WERI-Rb-1 (cell line): Measurements from ENCODE around the gene ARHGAP23.

Experiments used
- DNase-seq: peaks from one replicate; pipeline ENCODE4 v3.0.0-alpha.2; 2020
- H3K27ac ChIP-seq: fragments of 250-450 bp; sonication (Bioruptor Pico); 2 replicates; pipeline ENCODE4 v1.5.1; 2020; ENCODE audit warnings: mild to moderate bottlenecking, moderate library complexity
- H3K27me3 ChIP-seq: fragments of 250-450 bp; sonication (Bioruptor Pico); 2 replicates; pipeline ENCODE4 v1.5.1; 2021; ENCODE audit warnings: mild to moderate bottlenecking, low read depth, moderate library complexity; ENCODE audit not compliant: insufficient read depth, severe bottlenecking
- H3K36me3 ChIP-seq: fragments of 250-450 bp; sonication (Bioruptor Pico); 2 replicates; pipeline ENCODE4 v1.5.1; 2020; ENCODE audit warnings: mild to moderate bottlenecking, moderate library complexity
- H3K4me3 ChIP-seq: 2 replicates; pipeline ENCODE4 v1.5.1; 2011; ENCODE audit warnings: low read depth, mild to moderate bottlenecking, control low read depth, low read length
- H3K9me3 ChIP-seq: fragments of 250-450 bp; sonication (Bioruptor Pico); 2 replicates; pipeline ENCODE4 v1.5.1; 2021; ENCODE audit warnings: mild to moderate bottlenecking, moderate library complexity; ENCODE audit not compliant: severe bottlenecking
- CTCF ChIP-seq: IDR thresholded peaks from 2 replicates; pipeline ENCODE4 v1.5.1; 2011; ENCODE audit warnings: low read depth, mild to moderate bottlenecking, control low read depth, inconsistent platforms, low read length

The ARHGAP23 gene

DNA sequence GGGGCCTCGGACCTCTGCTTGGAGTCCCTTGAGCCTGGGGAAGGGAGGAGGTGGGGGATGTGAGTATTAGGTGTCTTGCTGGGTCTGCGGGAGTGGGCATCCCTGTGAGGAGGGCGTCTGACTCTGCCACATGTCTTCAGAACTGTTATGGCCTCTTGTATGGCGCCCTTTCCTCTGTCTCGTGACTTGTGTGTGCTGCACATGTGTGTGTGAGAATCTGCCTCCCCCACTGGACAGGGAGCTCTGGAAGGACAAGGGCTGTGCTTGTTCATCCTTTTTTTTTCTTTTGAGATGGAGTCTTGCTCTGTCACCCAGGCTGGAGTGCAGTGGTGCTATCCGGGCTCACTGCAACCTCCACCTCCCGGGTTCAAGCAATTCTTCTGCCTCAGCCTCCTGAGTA lies 33.4 kb downstream of the ARHGAP23 start:
- H3K27me3 ChIP-seq = no peaks in the 10 kb centered on the region
- H3K36me3 ChIP-seq = no peaks in the 10 kb centered on the region
- H3K9me3 ChIP-seq = no peaks in the 10 kb centered on the region
- no peak overlapping the region for H3K4me3 ChIP-seq
- no peak for DNase-seq
- no peak overlapping the region for H3K27ac ChIP-seq
- TF ChIP-seq CTCF = no peak

DNA sequence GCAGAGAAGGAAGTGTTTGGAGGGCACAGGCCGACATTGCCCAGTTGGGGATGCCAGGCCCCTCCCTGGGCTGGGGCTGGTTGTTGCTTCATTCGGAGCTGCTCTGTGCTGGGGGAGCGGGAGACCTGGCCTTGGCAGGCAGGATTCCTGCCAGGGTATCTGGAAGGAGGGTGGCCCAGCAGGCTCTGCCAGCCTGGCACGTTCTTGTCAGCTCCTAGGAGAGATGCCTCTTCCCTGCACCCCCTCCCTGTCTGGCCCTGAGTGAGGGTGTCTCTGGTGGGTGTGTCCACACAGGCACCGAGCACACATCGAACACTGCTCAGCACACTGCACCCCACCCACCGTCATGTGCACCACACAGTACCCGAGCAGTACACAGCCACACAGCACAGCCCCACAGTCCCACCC lies 35.2 kb downstream of the ARHGAP23 start:
- H3K9me3 ChIP-seq = no peaks in the 10 kb centered on the region
- no peak overlapping the region for H3K27ac ChIP-seq

GRCh38 chr17:38464251-38464722 lies 36.0 kb downstream of the ARHGAP23 start:
- no peak for DNase-seq
- Histone ChIP-seq H3K27ac (no peak overlapping the region), H3K4me3 (no peak overlapping the region), H3K36me3 (no peaks in the 10 kb centered on the region), H3K27me3 (no peaks in the 10 kb centered on the region), H3K9me3 (no peaks in the 10 kb centered on the region)
- no peak for TF ChIP-seq CTCF

More for the DNA sequence above, 35.2 kb downstream of the ARHGAP23 start:
- Histone ChIP-seq H3K27me3 (no peaks in the 10 kb centered on the region), H3K4me3 (no peak overlapping the region), H3K36me3 (no peaks in the 10 kb centered on the region)
- no peak for TF ChIP-seq CTCF
- no peak for DNase-seq

DNA sequence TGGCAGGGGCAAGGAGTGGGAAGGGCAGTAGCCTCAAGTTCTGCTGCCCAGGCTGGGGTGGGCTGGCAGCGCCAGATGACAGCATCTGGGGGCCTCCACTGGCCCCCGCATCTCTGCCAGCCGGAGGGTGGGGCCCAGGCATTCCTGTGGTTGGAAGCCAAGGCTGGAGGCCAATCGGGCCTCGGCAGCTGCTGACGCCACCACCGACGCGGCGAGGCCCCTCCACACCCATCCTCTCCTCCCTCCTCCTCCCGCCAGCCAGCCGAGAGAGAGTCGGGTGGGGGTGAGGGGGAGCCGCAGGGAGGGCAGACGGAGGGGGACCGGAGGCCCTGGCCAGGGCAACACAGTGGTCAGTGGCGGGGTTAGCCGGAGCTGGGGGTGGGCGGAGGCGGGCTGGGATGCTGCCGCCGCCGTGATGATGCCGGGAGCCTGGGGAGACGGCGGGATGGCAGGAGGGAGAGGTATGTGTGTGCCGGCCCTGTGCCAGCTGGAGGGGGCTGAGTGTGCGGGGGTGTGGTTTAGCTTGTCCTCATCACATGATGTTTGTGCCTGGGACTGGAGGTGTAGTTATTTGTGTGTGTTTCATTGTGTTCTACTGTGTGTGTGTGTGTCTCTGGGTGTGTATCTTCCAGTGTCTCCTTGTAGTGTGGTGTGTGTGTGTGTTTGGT lies 36.6 kb downstream of the ARHGAP23 start:
- DNase-seq = no peak
- no peak overlapping the region for H3K27ac ChIP-seq
- H3K9me3 ChIP-seq = no peaks in the 10 kb centered on the region
- H3K27me3 ChIP-seq = no peaks in the 10 kb centered on the region
- no peak overlapping the region for H3K4me3 ChIP-seq
- TF ChIP-seq CTCF = no peak
- no peaks in the 10 kb centered on the region for H3K36me3 ChIP-seq

- H3K4me3 ChIP-seq = no peak overlapping the region
- no peaks in the 10 kb centered on the region for H3K36me3 ChIP-seq
- no peaks in the 10 kb centered on the region for H3K27me3 ChIP-seq
- DNase-seq = no peak
- no peak for TF ChIP-seq CTCF
- no peak overlapping the region for H3K27ac ChIP-seq
- H3K9me3 ChIP-seq = no peaks in the 10 kb centered on the region
These were observed 37.4 kb downstream of the ARHGAP23 start for GRCh38 chr17:38465391-38466345.
